Measurements from ENCODE around the gene RAB40C.
"Not testable (repeated sequence)": the region's sequence is repeated elsewhere in the genome, so short reads cannot be mapped to it uniquely, and the experiment has no call there.

The RAB40C gene

DNA sequence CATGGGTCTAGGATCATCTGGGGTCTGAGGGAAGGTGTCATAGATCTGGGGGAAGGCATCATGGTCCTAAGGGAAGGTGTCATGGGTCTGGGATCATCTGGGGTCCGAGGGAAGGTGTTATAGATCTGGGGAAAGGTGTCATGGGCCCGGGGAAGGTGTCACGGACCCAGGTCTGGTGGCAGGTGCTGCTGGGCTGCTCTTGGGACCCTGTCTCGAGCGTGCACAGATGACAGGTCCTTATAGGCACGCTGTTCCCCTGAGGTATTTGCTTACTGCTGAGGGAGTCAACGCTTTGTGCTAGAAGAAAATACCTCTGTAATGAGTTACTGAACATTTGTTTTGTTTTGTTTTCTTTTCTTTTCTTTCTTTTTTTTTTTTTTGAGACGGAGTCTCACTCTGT, 1.4 kb downstream of the RAB40C start:
- DNase-seq = no peak

DNA sequence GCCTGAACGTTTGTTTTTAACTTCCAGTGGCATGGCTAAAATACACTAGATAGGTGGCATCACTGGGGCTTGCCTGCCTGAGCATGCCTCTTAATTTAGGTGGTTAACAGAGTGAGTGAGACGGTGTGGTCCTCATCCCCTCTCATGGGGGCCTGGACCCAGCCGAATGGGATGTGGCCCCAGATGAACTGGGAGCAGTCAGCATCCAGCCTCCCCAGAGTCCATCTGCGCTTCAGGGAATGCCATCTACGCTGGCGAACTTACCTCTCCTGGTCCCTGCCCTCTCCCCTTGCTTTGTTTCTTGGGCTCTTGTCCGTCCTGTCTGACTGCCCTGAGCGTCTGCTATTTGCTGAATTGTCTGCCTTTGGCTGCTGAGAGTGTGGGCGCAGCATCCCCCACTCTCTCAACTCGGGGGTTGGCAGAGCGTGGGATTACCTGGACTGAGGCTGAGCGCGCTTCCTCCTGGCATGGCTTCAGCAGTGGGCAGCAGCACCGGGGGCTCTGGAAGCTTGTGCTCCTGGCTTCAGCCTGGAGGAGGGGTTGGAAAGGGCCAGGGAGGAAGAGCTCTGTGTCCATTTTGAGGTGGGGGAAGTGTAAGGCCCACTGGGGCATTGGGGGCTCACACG, 2.1 kb downstream of the RAB40C start:
- DNase-seq = no peak

DNA sequence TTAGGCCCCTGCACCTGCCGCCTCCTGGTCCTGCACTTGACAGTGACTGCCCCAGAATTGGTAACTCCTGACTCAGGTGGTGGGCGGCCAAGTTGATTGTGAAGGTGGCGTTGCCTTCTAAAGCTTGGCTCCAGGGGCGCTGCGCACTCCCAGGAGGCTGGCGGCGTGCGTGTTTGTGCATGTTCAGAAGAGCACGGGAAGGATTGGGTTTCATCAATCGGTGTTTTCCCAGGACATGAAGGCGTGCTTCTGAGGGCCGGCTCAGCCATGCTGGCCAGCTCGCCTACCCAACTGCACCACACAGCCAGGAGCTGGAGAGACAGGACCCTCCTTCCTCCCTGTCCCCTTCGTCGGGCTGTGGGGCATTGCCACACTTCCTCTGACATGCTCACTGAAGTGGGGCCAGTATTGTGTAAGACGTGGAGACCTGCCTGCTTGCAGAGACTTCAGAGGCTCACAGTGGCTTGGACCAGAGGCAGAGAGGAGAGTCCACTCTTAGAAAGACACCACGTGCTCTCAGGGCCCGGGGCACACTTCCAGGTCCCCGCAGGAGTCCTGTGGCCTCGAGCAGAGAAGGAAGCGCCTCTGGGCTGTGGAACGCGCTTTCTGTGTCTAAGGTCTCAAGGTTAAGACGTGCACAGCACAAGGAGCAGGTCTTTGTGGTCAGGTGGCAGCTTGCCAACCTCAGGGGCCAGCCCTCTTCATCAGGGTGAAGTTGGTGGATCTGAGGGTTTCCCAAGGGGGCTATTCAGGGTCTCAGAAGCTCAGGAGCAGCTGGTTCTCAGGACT, 2.8 kb downstream of the RAB40C start:
- DNase-seq = no peak

DNA sequence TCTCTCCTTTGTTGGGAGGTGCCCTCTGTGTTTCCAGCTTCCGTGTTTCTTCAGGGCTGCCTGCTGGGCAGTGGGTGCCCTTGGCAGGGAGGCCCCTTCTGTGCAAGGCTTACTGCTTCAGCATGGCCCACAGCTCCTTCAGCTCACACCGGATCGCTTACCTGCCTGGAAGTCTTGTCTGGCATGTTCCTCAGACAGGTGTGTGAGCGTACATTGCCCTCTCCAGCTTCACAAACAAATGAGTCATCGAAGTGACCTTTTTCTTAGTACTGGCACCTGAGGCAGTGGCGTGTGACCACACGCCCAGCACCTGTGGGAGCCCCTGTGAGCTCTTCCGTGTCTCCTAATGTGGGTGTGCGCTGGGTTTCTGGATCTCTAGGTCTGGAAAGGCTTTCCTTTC, 3.5 kb downstream of the RAB40C start:
- DNase-seq = no peak

DNA sequence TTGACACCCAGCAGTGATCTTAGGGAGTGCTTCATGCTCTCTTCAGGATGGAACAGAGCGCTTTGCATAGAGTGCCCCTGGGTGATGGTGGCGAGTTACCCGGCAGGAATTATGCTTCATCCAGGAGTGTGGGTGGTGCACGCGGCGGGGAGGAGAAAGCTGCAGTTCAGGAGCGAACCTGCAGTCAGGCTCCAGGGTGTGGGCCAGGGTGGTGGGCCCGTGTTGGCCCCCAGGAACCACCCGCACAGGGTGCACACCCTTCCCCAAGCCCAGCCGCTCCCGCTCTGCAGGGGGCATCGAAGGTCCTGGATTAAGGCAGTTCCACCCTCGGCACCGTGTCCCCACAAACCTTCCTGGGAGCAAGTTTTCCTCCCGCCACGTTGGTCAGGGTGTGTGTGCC, 3.9 kb downstream of the RAB40C start:
- DNase-seq = no peak

DNA sequence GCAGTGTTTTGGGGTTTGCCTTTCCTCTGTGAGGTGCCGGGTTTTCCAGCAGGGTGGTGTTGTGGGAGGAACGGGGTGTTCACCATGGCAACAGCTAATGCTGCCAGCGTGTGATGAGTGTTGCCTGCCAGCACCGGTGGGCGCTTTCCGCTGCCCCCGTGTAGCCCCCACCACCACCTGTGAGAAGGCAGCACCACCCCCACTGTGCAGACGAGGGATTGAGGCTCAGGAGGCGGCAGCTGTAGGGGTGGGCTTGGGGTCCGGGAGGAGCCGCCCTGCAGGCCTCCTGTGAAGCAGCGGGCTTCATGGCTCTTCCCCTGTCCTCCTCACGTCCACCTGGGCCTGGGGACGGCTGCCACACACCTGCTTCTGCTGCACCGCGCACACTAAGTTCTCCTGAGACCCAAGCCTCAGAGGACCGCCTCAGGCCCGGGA, 5.2 kb downstream of the RAB40C start:
- DNase-seq = no peak

DNA sequence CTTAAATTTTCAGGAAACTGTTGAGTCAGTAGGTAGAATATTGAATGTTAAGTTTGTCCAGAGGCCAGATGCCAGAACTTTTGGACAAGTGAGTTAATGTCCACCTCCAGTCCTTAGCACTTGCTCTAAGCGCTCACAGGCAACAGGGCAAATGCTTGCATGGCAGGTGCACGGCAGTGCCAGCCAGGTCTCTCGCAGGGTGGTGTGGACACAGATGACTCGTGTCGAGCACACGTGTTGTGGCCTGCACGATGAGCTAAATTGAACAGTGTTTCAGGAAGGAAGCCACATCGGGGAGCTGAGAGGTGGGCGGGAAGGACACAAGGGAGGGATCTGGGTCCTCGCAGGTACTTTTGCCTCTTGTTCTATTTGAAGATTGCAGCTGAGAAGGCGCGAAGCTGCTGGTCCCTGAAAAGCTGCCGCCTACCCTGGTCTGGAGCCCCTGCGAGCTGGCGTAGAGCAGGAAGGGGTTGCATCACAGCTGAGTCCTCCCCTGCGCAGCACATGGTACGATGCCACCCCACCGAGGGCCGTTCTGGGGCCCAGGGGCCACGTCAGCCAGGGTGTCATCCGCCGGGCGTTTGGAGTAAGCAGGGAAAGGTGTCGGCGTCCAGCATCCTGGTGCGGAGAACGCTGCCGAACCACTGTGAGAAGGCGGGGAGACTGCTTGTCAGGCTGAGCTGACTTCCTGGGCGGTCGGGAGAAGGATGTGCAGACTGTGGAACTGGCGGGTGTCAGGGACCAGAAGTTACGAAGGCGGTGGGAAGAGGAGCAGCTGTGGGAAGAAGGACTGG, 6.3 kb downstream of the RAB40C start:
- DNase-seq = no peak

DNA sequence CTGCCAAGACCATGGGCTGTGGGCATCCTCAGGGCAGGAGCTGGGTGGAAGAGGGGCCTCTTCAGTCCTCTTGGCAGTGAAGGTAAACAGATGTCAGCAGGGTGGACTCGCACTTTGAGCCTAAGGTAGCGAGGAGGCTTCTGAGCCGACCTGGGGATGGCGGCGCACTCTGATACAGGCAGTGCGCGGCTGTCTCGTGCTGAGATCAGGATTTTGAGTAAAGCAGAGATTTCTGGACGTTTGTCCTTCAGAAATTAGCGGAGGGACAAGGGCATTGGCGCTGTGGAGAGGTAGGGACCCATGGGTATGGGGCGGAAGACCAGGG, 6.8 kb downstream of the RAB40C start:
- DNase-seq = no peak

DNA sequence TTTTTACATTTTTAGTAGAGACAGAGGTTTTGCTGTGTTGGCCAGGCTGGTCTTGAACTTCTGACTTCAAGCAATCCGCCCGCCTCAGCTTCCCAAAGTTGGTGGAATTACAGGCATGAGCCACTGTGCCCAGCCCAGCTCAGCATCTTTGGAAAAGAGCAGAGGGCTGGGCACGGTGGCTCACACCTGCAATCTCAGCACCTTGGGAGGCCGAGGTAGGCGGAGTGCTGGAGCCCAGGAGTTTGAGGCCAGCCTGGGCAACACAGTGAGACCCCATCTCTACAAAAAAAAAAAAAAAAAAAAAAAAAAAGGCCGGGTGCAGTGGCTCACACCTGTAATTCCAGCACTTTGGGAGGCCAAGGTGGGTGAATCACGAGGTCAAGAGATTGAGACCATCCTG, 7.8 kb downstream of the RAB40C start:
- not testable (repeated sequence) for DNase-seq

DNA sequence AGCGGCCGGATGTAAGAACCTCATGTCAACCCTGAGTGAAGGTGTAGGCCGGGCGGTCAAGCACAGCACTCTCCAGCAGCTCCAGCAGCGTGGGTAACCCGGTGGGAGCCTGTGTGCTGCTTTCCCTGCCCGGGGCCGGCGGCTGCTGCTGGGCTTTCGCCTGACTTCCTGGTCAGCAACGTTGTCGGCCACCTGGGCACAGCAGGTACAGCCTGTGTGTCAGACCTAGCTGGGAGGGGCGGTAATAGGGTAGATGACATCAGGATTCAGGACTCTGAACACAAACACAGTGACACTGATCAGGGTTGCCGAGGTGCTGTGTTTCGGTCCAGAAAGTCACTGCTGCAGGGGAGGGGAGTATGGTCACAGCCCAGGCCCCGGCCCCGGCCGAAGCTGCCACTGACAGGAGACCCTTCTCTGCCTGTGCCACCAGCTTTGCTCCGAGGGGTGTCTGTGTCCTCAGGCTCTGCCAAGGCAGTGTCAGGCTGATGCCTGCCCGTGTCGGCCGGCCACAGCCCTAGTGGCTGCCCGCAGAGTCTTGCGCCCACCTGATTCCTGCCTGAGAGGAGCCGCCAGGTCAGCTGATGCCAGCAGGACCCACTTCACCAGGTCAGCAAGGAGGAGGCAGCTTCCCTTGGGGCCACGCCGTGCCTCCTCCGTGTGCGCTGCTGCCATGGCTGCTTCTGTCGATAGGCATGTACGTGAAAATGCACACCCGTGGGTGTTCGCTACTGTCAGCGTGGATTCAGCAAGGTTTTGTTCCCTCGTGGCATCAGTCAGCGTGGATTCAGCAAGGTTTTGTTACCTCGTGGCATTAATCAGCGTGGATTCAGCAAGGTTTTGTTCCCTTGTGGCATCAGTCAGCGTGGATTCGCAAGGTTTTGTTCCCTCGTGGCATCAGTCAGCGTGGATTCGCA, 9.2 kb downstream of the RAB40C start:
- no peak for DNase-seq

DNA sequence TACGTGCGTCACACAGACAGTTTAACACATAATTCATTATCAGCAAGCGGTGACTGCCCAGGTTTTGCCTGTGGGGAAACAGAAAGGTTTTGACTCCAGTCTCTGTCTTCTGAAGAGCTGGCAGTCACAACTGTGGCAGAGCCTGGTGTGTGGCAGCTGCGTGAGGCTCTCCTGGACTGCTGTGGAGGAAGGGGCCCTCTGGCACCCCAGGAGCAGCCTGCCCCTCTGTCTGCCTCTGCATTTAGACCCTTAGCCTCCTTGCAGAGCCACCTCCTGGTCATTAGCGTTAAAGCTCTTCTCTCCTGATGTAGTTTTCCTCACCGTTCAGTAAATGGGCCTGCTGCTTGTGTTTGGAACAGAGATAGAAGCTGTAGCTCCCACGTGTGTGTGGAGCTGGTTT, 10.9 kb downstream of the RAB40C start:
- DNase-seq = no peak

DNA sequence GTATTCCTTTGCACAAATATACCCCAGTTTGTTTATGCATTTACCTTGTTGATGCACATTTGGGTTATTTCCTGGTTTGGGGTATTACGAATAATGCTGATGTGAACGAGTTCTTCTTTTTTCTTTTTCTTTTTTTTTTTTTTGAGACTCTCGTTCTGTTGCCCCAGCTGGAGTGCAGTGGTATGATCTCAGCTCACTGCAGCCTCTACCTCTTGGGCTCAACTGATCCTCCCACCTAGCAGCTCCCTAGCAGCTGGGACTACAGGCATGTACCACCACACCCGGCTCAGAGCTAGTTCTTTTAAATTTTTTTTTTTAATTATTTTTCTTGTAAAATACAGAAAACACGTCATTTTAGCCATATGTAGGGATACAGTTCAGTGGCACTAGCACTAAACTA, 14.1 kb downstream of the RAB40C start:
- DNase-seq = no peak

DNA sequence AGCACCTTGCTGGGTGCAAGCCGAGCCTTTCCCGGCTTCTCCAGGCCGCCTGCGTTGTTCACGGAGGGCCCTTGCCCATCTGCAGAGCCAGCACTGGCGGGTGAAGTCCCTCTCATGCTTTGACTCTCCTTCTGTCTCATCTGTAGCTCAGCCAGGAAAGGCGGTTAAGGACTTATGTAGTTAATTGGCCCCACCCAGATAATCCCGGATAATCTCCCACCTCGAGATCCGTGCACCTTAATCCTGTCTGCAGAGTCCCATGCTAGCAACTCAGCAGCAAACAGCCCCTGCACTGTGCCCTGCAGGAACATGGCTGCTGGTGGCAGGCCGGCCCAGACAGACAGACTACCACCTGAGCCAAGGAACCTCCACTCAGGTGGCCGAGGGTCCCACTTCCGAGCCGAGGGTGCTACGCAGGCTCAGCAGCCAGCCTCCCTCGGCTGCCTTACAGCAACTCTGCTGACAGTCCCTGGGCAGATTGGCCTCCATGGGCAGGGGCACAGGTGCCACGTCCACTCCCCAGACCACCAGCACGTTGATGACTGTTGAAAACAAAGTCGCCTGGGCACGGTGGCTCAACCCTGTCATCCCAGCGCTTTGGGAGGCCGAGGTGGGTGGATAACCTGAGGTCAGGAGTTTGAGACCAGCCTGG, 16.9 kb downstream of the RAB40C start:
- no peak for DNase-seq

DNA sequence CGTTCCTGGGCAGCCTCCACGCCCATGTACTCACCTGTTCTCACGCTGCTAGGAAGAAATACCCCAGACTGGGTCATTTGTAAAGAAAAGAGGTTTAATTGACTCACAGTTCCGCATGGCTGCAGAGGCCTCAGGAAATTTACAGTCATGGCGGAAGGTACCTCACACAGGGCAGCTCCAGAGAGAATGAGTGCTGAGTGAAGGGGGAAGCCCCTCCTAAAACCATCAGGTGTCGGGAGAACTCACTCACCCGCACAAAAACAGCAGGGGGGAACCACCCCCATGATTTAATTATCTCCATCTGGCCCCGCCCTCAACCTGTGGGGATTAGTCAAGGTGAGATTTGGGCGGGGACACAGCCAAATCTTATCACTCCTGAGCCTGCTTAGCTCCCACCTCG, 18.2 kb downstream of the RAB40C start:
- DNase-seq = no peak

DNA sequence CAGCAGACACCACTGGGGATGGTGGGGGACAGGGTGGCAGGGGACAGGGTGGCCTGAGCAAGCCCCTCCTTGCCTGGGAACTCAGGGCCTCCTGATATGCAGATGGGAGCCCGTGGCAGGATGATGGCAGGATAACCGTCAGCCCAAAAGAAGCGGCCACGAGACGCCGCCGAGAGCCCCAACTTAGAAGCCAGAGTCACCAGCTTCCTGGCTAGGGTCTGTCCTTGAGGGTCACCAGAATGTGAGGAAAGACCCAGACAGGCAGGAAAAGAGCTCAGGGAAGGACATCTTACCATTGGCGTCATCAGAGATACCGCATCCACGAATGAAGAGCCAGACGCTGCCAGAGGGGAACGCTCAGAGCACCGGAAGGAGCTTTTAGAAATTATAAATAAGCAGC, 19.4 kb downstream of the RAB40C start:
- no peak for DNase-seq

DNA sequence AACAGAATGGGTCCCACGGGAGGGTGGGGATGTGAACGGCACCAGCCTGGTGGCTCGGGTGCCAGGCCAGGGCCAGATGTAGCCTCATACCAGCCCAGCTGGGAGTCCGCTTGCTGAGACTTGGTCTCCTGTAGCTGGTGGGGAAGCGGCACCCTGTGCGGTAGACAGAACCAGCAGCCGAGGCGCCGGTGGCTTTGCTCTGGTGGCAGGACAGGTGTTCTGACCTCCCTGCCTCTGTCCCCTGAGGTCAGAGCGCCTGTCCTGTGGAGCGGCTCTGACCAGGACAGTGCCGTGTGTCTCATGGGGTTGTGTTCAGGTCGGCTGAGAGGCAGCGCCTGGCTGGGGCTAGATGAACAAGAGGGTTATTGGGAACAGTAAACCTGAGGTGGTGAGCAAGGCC, 20.1 kb downstream of the RAB40C start:
- no peak for DNase-seq

DNA sequence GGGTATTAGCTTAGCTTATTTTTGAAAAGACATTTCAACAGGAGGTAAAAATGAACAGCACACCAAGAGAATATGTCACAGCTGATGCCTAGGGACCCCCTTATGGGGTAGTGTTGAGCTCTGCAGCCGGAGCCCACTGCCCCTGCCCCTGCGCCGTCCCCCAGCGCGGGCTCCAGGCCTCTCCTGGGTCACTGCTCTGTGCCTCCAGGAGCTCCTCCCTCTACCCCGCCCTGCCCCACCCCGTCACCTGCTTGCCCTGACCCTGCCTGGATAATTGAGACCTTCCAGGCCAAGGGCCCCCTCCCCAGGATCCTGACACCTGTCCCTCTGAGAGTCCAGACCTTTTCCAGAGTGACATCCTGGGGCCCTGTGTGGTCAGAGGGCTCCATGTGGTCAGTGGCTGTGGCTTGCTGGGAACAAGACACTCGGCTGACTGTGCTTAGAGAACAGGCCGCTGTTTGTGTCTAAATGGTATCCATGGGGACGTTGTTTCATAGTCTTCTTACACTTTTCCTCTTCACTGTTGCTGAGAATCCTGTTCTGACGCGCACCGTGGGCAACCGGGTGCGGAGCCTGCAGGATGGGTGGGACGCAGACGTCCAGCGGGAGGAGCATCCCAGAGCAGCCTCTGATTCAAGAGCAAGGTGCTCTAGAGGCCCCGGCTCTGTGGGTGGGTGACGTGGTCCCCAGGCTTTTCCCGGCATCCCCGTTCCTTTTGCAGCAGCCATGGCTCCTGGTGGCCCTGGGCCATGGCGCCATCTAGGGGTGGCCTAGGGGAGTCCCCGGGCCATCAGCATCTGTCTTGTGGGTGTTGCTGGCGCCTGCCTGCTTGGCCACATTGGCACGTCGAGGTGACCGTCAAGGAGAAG, 20.9 kb downstream of the RAB40C start:
- no peak for DNase-seq

DNA sequence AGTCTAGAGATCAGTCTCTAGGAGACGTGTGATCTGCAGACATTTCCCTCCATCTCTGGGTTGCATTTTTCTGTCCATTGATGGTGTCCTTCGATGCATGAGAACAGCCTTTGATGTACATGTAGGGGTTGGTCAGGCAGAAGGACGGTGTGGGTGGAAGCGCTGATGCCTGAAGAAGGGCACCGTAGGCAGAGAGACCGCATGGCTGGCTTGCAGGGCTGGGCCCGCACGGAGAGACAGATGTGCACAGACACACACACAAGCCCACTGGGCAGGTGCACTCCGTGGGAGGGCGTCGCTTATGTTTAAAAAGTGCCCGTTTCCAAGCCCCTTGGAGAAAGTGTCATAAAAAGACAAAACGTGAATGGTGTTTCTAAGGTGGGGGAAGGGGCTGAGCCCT, 25.3 kb downstream of the RAB40C start:
- DNase-seq = no peak

DNA sequence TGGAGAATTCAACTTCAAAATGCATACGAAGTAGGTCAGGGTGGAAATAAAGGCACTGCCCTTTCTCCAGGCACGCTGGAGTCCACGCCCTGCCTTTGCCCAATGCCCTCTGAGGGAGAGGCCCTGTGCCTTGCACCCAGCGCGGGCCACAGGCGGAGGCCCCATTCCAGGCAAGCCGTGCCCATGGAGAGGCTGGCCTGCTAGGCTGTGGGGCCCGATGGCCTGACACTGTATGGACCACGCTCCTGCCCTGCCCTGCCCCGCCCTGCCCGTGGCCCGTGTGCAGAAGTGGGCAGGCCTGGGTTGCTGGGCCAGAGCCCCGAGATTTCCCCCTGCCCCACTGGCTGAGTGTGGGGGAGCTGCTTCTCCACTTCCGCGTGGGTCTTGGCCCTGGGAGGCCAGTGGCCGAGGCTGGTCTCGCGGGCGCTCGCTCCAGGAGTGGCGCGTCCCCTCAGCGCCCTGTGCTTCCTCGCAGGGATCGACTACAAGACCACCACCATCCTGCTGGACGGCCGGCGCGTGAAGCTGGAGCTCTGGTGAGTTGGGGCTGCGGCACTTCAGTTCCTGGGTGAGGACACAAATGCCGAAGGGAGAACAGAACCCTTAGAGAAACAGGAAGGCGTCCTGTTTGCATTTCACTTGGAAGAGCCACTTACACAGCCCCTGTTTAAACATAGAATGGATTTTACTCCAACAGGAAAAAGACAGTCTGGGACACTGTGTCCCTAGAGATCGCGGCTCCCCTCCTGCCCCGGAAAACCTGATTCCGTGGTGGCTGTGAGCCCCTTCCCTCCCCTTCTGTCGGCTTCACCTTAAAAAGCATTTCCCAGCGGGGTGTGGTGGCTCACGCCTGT, 27.1 kb downstream of the RAB40C start:
- DNase-seq = no peak

DNA sequence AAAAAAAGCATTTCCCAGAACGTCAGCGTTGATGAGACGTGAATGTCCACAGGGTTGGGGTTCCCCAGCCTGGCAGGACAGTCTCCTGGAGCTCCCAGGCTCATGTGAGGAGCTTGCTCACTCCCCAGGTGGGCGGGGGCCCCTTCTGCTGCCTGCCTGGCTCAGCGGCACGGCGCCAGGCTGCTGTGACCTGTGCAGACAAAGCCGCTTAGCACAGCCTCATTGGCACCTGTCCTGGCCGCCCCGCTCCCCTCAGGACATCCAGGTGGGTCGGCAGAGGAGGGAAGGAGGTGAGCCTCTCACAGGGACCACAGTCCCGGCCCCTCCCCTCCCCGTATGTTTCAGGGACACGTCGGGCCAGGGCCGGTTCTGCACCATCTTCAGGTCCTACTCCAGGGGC, 28.0 kb downstream of the RAB40C start:
- no peak for DNase-seq

All from EL (cell line).